Epithelial cell of proximal tubule (primary cell): ENCODE data around the gene KRTAP19-1. TPM values are rescaled to one million over a fixed set of nuclear protein-coding genes. Genes with fewer than 3 reads are reported as not detected.
A peak's percentile ranks its signal among the peaks of the same experiment; 100 is the strongest.

ENCODE experiments used
- DNase-seq: peaks from one replicate; pipeline ENCODE4 v3.0.0-alpha.2; 2011; ENCODE audit warnings: low read depth
- H3K4me3 ChIP-seq: 2 replicates; pipeline ENCODE4 v1.5.1; 2011; ENCODE audit warnings: low read depth, mild to moderate bottlenecking, low read length
- CTCF ChIP-seq: conservative IDR thresholded peaks from 2 replicates; pipeline ENCODE4 v1.5.1; 2012; ENCODE audit warnings: low read depth, mild to moderate bottlenecking, low read length
- total RNA-seq: library from RNA; depleted of rRNA; stranded (reverse); fragments of >200 nt; gene quantifications from 2 replicates; pipeline ENCODE4 v1.2.3, GENCODE V29; 2015

The KRTAP19-1 gene
- total RNA-seq, 1 donor from 2014 or later = not detected

GRCh38 chr21:30487336-30487735 lies 7.2 kb upstream of the KRTAP19-1 start, which contains the start of gene KRTAP19-2:
TSS of gene KRTAP19-2 (minus strand) at chr21:30487436. CDS start at chr21:30487348, 88 bp downstream.
- no peak for TF ChIP-seq CTCF
- no peak within 1 kb of the TSS for H3K4me3 ChIP-seq
- DNase-seq = no peak

- no peak for TF ChIP-seq CTCF
- no peak overlapping the region for H3K4me3 ChIP-seq
- DNase-seq = no peak
Observed at GRCh38 chr21:30486180-30486579, 6.0 kb upstream of the KRTAP19-1 start.

GRCh38 chr21:30482130-30482529 lies 2.0 kb upstream of the KRTAP19-1 start:
- TF ChIP-seq CTCF = no peak
- no peak for DNase-seq

GRCh38 chr21:30479259-30479658 lies 908 bp downstream of the KRTAP19-1 start:
- TF ChIP-seq CTCF = no peak
- no peak for DNase-seq
- H3K4me3 ChIP-seq = no peak overlapping the region

More at GRCh38 chr21:30482130-30482529, 2.0 kb upstream of the KRTAP19-1 start:
- no peak overlapping the region for H3K4me3 ChIP-seq

- TF ChIP-seq CTCF = no peak
- H3K4me3 ChIP-seq = no peak overlapping the region
- no peak for DNase-seq
Observed at GRCh38 chr21:30478004-30478403, 2.2 kb downstream of the KRTAP19-1 start.

- no peak overlapping the region for H3K4me3 ChIP-seq
- DNase-seq = no peak
- no peak for TF ChIP-seq CTCF
Observed at GRCh38 chr21:30468900-30469714, 11.1 kb downstream of the KRTAP19-1 start.

- TF ChIP-seq CTCF = peak; percentile 48
- no peak overlapping the region for H3K4me3 ChIP-seq
- no peak for DNase-seq
Observed at GRCh38 chr21:30463713-30464112, 16.5 kb downstream of the KRTAP19-1 start.
